Bone marrow (tissue), 2 donors: Measurements from ENCODE around the gene GPALPP1.
"Not testable (repeated sequence)": the region's sequence is repeated elsewhere in the genome, so short reads cannot be mapped to it uniquely, and the experiment has no call there.

Experiments
- DNase-seq, 2 donors: peaks; one replicate each; lab custom pipeline; 2025; lab: John Stamatoyannopoulos, UW

GPALPP1 gene

DNA sequence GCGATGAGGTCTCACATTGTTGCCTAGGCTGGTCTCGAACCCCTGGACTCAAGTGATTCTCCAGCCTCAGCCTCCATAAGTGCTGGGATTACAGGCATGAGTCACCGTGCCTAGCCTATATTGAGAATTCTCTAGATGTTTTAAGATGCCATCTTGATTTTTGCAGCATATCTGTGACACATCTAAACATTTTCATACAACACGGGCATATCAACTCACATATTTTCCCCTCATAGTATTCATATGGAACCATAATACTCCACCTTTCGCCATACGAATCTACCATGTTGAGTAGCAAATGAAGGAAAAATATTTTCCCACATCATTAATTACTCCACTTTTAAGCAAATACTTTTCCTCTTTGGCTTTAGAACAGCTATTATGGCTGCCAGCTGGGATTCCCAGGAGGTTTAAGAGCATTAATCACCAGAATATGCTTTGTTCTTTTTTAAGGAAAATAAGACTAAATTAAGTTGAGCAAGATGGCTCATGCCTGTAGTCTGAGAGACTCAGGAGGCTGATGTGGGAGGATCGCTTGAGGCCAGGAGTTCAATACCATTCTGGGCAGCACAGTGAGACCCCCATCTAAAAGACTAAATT is 74.0 kb downstream of the GPALPP1 start:
- no peak for DNase-seq

DNA sequence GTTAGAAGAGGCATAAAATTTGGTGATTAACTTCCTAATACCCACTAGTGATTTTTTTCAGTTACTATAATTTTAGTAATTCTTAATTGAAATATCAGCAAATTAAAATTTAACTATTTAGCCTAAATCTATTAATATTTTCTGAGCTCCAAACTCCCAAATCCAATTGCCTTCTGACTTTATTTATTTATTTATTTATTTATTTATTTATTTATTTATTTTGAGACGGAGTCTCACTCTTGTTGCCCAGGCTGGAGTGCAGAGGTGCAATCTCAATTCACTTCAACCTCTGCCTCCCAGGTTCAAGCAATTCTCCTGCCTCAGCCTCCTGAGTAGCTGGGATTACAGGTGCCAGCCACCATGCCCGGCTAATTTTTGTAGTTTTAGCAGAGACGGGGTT is 74.6 kb downstream of the GPALPP1 start:
- not testable (repeated sequence) for DNase-seq

DNA sequence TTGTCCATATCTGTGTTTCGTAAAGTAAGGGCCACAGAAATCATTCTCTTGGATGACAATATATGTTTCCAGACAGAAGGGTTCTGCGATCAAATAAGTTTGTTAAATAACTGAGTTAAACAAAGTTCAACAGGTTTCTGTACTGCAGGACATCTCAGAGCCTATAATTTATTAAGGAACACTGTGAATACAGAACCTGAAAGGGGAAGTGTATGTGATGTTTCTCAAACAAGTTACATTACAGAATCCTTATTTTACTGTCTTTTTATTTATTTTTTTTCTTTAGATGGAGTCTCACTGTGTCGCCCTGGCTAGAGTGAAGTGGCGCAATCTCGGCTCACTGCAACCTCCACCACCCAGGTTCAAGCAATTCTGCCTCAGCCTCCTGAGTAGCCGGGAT is 75.6 kb downstream of the GPALPP1 start:
- DNase-seq, result no peak

DNA sequence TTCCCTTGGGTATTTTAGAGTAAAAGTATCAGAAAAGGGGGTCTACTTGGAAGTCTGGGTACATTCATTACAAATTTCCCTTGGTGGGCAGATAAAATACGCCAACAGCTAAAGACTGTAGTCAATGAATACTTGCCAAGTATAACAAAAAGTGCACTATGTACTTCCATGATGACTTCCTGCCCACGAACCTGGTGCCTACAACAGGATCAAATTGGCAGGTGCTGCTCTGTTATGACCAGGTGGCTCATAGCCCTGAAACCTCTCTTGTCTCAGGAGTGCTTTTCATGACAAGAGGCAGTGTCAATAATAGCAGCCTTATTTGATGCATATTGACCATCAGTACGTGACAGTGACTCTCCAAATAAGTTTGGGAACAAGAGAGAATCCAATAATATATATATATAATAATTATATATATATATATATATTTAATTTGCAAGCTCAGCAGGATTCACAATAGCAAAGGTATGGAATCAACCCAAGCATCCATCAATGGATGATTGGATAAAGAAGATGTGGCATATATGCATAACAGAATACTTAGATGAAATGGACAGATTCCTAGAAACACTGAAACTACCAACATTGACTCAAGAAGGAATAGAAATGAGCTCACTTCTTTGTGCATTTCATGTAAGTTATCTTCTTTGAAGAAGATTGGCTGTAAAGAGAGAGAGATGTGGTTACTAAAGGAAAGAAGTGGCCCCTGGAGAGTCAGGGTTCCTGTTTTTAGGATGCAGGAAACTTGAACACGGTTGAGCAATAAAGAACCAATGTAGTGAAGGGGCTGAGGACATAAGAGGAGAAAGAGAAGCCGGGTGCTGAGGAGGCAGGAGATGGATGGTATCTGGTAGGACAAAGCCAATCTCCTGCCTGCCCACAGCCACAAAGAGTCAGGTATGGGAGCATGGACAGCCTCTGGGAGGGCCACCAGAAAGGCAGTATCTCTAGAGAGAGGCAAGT is 79.0 kb downstream of the GPALPP1 start:
- no peak for DNase-seq

DNA sequence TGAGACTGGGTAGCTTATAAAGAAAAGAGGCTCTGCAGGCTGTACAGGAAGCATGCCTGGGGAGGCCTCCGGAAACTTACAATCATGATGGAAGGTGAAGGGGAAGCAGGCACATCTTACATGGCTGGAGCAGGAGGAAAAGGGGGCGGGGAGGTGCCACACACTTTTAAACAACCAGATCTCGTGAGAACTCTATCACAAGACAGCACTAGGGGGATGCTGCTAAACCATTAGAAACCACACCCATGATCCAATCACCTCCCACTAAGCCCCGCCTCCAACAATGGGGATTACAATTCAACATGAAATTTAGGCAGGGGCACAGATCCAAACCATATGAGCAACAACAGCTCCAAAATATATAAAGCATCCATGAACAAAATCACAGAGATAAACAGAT is 84.5 kb downstream of the GPALPP1 start:
- no peak for DNase-seq

DNA sequence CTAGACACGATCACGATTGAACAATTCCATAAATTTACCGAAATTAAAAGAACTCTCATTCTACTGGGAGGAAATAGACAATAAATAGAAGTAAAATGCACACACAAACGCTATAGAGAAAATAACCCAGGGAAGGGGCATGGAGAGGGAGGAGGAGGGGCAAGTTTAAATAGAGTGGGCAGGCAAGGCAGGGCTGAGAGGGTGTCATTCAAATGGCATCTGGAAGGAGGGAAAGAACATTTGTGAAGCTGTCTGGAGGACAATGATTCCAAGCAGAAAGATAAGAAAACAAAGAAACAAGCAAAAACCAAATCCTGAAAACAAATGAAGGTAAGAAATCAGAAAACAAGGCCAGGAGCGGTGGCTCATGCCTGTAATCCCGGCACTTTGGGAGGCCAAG is 85.4 kb downstream of the GPALPP1 start:
- no peak for DNase-seq

DNA sequence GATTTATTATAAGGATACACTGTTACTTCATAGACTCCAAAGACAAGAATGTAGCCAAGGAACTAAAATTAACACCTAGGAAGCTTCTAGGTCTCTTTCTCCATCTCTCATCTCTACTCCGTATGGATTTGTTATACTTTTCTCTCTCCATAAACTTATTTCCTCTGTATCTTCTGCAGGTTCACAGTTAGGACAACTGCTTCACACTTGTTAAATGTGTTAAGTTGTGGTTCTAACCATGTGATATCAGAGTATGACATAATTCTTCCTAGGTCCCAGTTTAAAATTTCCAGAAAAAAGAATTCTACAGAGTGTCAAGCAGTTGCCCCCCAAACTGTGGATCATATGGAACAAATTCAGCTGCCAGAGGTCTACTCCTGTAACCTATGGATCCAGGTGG is 88.7 kb downstream of the GPALPP1 start:
- no peak for DNase-seq
